CD14-positive monocyte (primary cell): ENCODE data around the gene FNDC3A. TPM values are rescaled to one million over a fixed set of nuclear protein-coding genes. Genes with fewer than 3 reads are reported as not detected.
A peak's percentile ranks its signal among the peaks of the same experiment; 100 is the strongest.

Experiments used
- DNase-seq, 3 donors: peaks; one replicate each; pipeline ENCODE4 v3.0.0-alpha.2; 2011 to 2022
- H2AFZ ChIP-seq: 2 replicates; pipeline ENCODE4 v1.6.0; 2012; ENCODE audit warnings: mild to moderate bottlenecking, low read depth, low read length, inconsistent platforms; ENCODE audit not compliant: insufficient read depth, poor library complexity, severe bottlenecking
- H3K27ac ChIP-seq, 2 donors: 1 replicate in 1 of 2; 2 replicates in 1 of 2; pipeline ENCODE4 v1.5.1; 2012 to 2013; ENCODE audit warnings: low read length in 2 of 2, control low read depth in 1 of 2, inconsistent platforms in 1 of 2, low read depth in 1 of 2, mild to moderate bottlenecking in 1 of 2
- H3K27me3 ChIP-seq, 2 donors: one replicate each; pipeline versions ENCODE4 v1.6.0 to v1.6.1; 2011 to 2013; ENCODE audit warnings: low read length in 2 of 2; ENCODE audit not compliant: control insufficient read depth in 2 of 2, insufficient read depth in 2 of 2
- H3K36me3 ChIP-seq, 2 donors: replicated peaks in 1 of 2; 1 replicate in 1 of 2; 2 replicates in 1 of 2; pipeline versions ENCODE4 v1.5.1 to v1.6.1; 2012 to 2013; ENCODE audit warnings: low read length in 2 of 2, control low read depth in 1 of 2, inconsistent platforms in 1 of 2, mild to moderate bottlenecking in 1 of 2; ENCODE audit not compliant: insufficient read depth in 2 of 2, control insufficient read depth in 1 of 2
- H3K4me1 ChIP-seq, 2 donors: 1 replicate in 1 of 2; 2 replicates in 1 of 2; pipeline versions ENCODE4 v1.5.1 to v1.6.1; 2012 to 2013; ENCODE audit warnings: low read length in 2 of 2, control low read depth in 1 of 2, inconsistent platforms in 1 of 2, mild to moderate bottlenecking in 1 of 2, moderate library complexity in 1 of 2; ENCODE audit not compliant: insufficient read depth in 2 of 2, control insufficient read depth in 1 of 2
- H3K4me2 ChIP-seq: replicated peaks from 2 replicates; pipeline ENCODE3; 2012; ENCODE audit warnings: low read length, moderate library complexity, mild to moderate bottlenecking; ENCODE audit not compliant: poor library complexity, severe bottlenecking; ENCODE audit errors: extremely low read depth
- H3K4me3 ChIP-seq, 3 experiments: fragments of 200-600 bp in 1 of 3; sonication (generic) in 1 of 3; replicated peaks in 1 of 3; 1 replicate in 2 of 3; 2 replicates in 1 of 3; pipeline ENCODE4 v1.5.1; 2011 to 2013; ENCODE audit warnings: low read length in 3 of 3, mild to moderate bottlenecking in 3 of 3, control low read depth in 2 of 3, low read depth in 2 of 3, inconsistent platforms in 1 of 3, moderate library complexity in 1 of 3
- H3K79me2 ChIP-seq: 2 replicates; pipeline ENCODE4 v1.6.0; 2012; ENCODE audit warnings: mild to moderate bottlenecking, control low read depth, inconsistent platforms, low read length, moderate library complexity; ENCODE audit not compliant: insufficient read depth
- H3K9ac ChIP-seq: 2 replicates; pipeline ENCODE4 v1.6.0; 2017; ENCODE audit warnings: low read length, mild to moderate bottlenecking; ENCODE audit not compliant: insufficient read depth, poor library complexity, severe bottlenecking
- H3K9me3 ChIP-seq, 2 donors: replicated peaks in 1 of 2; 1 replicate in 1 of 2; 2 replicates in 1 of 2; pipeline versions ENCODE4 v1.5.1 to v1.6.1; 2012 to 2013; ENCODE audit warnings: low read length in 2 of 2, control low read depth in 1 of 2; ENCODE audit not compliant: control insufficient read depth in 1 of 2, insufficient read depth in 1 of 2
- H4K20me1 ChIP-seq: 2 replicates; pipeline ENCODE4 v1.6.0; 2012; ENCODE audit warnings: mild to moderate bottlenecking, low read length, control low read depth, moderate library complexity; ENCODE audit not compliant: insufficient read depth
- H3K27ac Mint-ChIP-seq, 7 donors: one replicate each; pipeline ENCODE4 v1.8.0; 2020; ENCODE audit warnings: mild to moderate bottlenecking in 7 of 7, mixed read lengths in 7 of 7, moderate library complexity in 6 of 7, inconsistent platforms in 2 of 7
- H3K27me3 Mint-ChIP-seq, 3 donors: one replicate each; pipeline ENCODE4 v1.8.0; 2021 to 2022; ENCODE audit warnings: low read depth in 3 of 3, mild to moderate bottlenecking in 3 of 3, mixed read lengths in 3 of 3, moderate library complexity in 3 of 3, inconsistent platforms in 1 of 3
- H3K36me3 Mint-ChIP-seq, 2 donors: one replicate each; pipeline ENCODE4 v1.8.0; 2020; ENCODE audit warnings: mixed read lengths in 2 of 2, inconsistent platforms in 1 of 2, mild to moderate bottlenecking in 1 of 2
- H3K4me1 Mint-ChIP-seq: one replicate; pipeline ENCODE4 v1.8.0; 2020; ENCODE audit warnings: mild to moderate bottlenecking, mixed read lengths
- H3K4me3 Mint-ChIP-seq, 2 donors: one replicate each; pipeline ENCODE4 v1.8.0; 2020; ENCODE audit warnings: mild to moderate bottlenecking in 2 of 2, mixed read lengths in 2 of 2, moderate library complexity in 1 of 2
- H3K9me3 Mint-ChIP-seq, 7 donors: one replicate each; pipeline ENCODE4 v1.8.0; 2020 to 2022; ENCODE audit warnings: mixed read lengths in 7 of 7, mild to moderate bottlenecking in 6 of 7, moderate library complexity in 6 of 7, inconsistent platforms in 2 of 7
- CTCF ChIP-seq: fragments of 200-600 bp; IDR thresholded peaks from one replicate; pipeline ENCODE4 v1.8.0; 2022; ENCODE audit warnings: antibody characterized with exemption, mild to moderate bottlenecking
- WGBS: methylation state at CpG from one replicate; pipeline ENCODE4 v1.1.5; 2013; ENCODE audit warnings: missing lambda C conversion rate; ENCODE audit not compliant: insufficient coverage; 5-methylcytosine and 5-hydroxymethylcytosine counted together
- intact Hi-C, 2 donors: fragments of 100-400 bp; cut with micrococcal nuclease; formaldehyde crosslinking; loops; one replicate each; pipeline versions ENCODE4 v1.15.0 to v1.15.1; 2023
- polyA plus RNA-seq, 3 donors: library from polyadenylated mRNA; depleted of rRNA in 1 of 3; unstranded in 2 of 3; stranded (reverse) in 1 of 3; fragments of 300-500 nt in 2 of 3; fragments of >200 nt in 1 of 3; fragmentation: Illumina TruSeq in 2 of 3; gene quantifications; 1 replicate in 2 of 3; 2 replicates in 1 of 3; pipeline ENCODE4 v1.2.3, GENCODE V29; 2012 to 2021

The FNDC3A gene
- polyA plus RNA-seq, 3 donors: 8.3 to 27.0 (median 12.0) TPM

- Mint-ChIP-seq H3K4me1 (peaks cover 34% of the 10 kb centered on the region), H3K36me3 (peaks cover 32 to 45% of the 10 kb centered on the region in 2 donors), H3K4me3 (no peak overlapping the region), H3K9me3 (no peaks in the 10 kb centered on the region), H3K27me3 (peaks cover 0 to 1% (median 0%) of the 10 kb centered on the region in 3 donors), H3K27ac (no peak overlapping the region)
- no peak overlapping the region for H3K9ac ChIP-seq
- 31% methylated on average over 2 of the region's 5 CpGs for WGBS
- H3K27ac ChIP-seq: peak overlapping the region in 1 of 2 donors; percentile 43
- TF ChIP-seq CTCF: no peak
- no peak for DNase-seq
- H3K27me3 ChIP-seq: no peaks in the 10 kb centered on the region
- H2AFZ ChIP-seq: no peak overlapping the region
- intact Hi-C loops: no loop called here
- no peak overlapping the region for H3K4me3 ChIP-seq
- H3K4me2 ChIP-seq: no peak overlapping the region
- H3K36me3 ChIP-seq: peaks cover 21 to 26% of the 10 kb centered on the region in 2 donors
- peaks cover 58% of the 10 kb centered on the region for H3K79me2 ChIP-seq
- peaks cover 19 to 23% of the 10 kb centered on the region in 2 donors for H3K4me1 ChIP-seq
- H3K9me3 ChIP-seq: no peaks in the 10 kb centered on the region
- no peaks in the 10 kb centered on the region for H4K20me1 ChIP-seq
Observed at GRCh38 chr13:49251326-49251725, 275.6 kb downstream of the FNDC3A start.

- Histone ChIP-seq H3K4me3 (no peak overlapping the region), H3K4me1 (peaks cover 19 to 21% of the 10 kb centered on the region in 2 donors)
Observed at GRCh38 chr13:49253310-49253709, 277.6 kb downstream of the FNDC3A start.

More at GRCh38 chr13:49253310-49253709, 277.6 kb downstream of the FNDC3A start:
- TF ChIP-seq CTCF: no peak
- Histone ChIP-seq H3K27me3 (no peaks in the 10 kb centered on the region), H4K20me1 (no peaks in the 10 kb centered on the region), H3K36me3 (peaks cover 26 to 32% of the 10 kb centered on the region in 2 donors), H3K27ac (peak overlapping the region in 1 of 2 donors; percentile 43), H3K79me2 (peaks cover 58% of the 10 kb centered on the region), H3K9me3 (no peaks in the 10 kb centered on the region), H3K4me2 (no peak overlapping the region), H3K9ac (no peak overlapping the region), H2AFZ (no peak overlapping the region)
- peak overlapping the region in 3 of 7 donors; percentile 11 to 64 (median 25) for H3K27ac Mint-ChIP-seq
- peaks cover 31% of the 10 kb centered on the region for H3K4me1 Mint-ChIP-seq
- intact Hi-C loops: no loop called here
- no peak for DNase-seq
- no peak overlapping the region for H3K4me3 Mint-ChIP-seq
- no peaks in the 10 kb centered on the region for H3K27me3 Mint-ChIP-seq
- peaks cover 36 to 54% of the 10 kb centered on the region in 2 donors for H3K36me3 Mint-ChIP-seq
- no CpG with 5 or more reads among the region's 1 CpG for WGBS
- H3K9me3 Mint-ChIP-seq: no peaks in the 10 kb centered on the region
